ENCODE measurements around the gene KSR2. TPM values are rescaled to one million over a fixed set of nuclear protein-coding genes. Genes with fewer than 3 reads are reported as not detected.

KSR2 gene
- total RNA-seq, 1 experiment from 2014 or later = not detected

- intact Hi-C loops (cut with micrococcal nuclease; ENCODE audit: unreplicated experiment) = no loop called here
- H3K27me3 ChIP-seq (replicated peaks; ENCODE audit: insufficient read depth, low read depth, low read length, poor library complexity) = no peaks in the 10 kb centered on the region
- H3K9me3 ChIP-seq (ENCODE audit: low read depth, low read length, poor library complexity, severe bottlenecking) = no peaks in the 10 kb centered on the region
- no peak for DNase-seq (ENCODE audit: low spot score)
- ChIA-PET CTCF (no interaction called here), POLR2A (ENCODE audit: low non-redundant PET) (no interaction called here)
- BruUV-seq (replicated peaks) = no TSS peak
- no peaks in the 10 kb centered on the region for H3K36me3 ChIP-seq (ENCODE audit: insufficient read depth, low read length, poor library complexity, severe bottlenecking)
- no peak overlapping the region for H3K27ac ChIP-seq (ENCODE audit: low read depth, low read length, poor library complexity, severe bottlenecking)
- no peaks in the 10 kb centered on the region for H3K4me1 ChIP-seq (ENCODE audit: insufficient read depth, low read length, poor library complexity, severe bottlenecking)
- no peak for TF ChIP-seq CTCF (conservative IDR thresholded peaks at IDR 0.05; ENCODE audit: low read depth, low read length)
- no peak for TF ChIP-seq EZH2 (IDR thresholded peaks at IDR 0.05; ENCODE audit: borderline replicate concordance, low read depth, low read length, poor library complexity, severe bottlenecking)
- no peak overlapping the region for H3K4me3 ChIP-seq (ENCODE audit: low read depth, low read length, poor library complexity, severe bottlenecking)
These were observed 346.0 kb downstream of the KSR2 start for GRCh38 chr12:117622741-117623140.

- no peak for DNase-seq (ENCODE audit: low spot score)
- no peak for TF ChIP-seq EZH2 (IDR thresholded peaks at IDR 0.05; ENCODE audit: borderline replicate concordance, low read depth, low read length, poor library complexity, severe bottlenecking)
- TF ChIP-seq CTCF (conservative IDR thresholded peaks at IDR 0.05; ENCODE audit: low read depth, low read length) = no peak
- no peaks in the 10 kb centered on the region for H3K27me3 ChIP-seq (replicated peaks; ENCODE audit: insufficient read depth, low read depth, low read length, poor library complexity)
- POLR2A ChIA-PET (ENCODE audit: low non-redundant PET) = no interaction called here
- H3K36me3 ChIP-seq (ENCODE audit: insufficient read depth, low read length, poor library complexity, severe bottlenecking) = no peaks in the 10 kb centered on the region
- no peaks in the 10 kb centered on the region for H3K4me1 ChIP-seq (ENCODE audit: insufficient read depth, low read length, poor library complexity, severe bottlenecking)
- intact Hi-C loops (cut with micrococcal nuclease; ENCODE audit: unreplicated experiment) = no loop called here
- BruUV-seq (replicated peaks) = no TSS peak
- H3K4me3 ChIP-seq (ENCODE audit: low read depth, low read length, poor library complexity, severe bottlenecking) = no peak overlapping the region
- H3K9me3 ChIP-seq (ENCODE audit: low read depth, low read length, poor library complexity, severe bottlenecking) = no peaks in the 10 kb centered on the region
- CTCF ChIA-PET = no interaction called here
- no peak overlapping the region for H3K27ac ChIP-seq (ENCODE audit: low read depth, low read length, poor library complexity, severe bottlenecking)
These were observed 346.7 kb downstream of the KSR2 start for GRCh38 chr12:117622087-117622486.

- ChIA-PET POLR2A (ENCODE audit: low non-redundant PET) (no interaction called here), CTCF (no interaction called here)
- Histone ChIP-seq H3K27me3 (replicated peaks; ENCODE audit: insufficient read depth, low read depth, low read length, poor library complexity) (peaks cover 8% of the 10 kb centered on the region), H3K36me3 (ENCODE audit: insufficient read depth, low read length, poor library complexity, severe bottlenecking) (no peaks in the 10 kb centered on the region), H3K27ac (ENCODE audit: low read depth, low read length, poor library complexity, severe bottlenecking) (no peak overlapping the region), H3K9me3 (ENCODE audit: low read depth, low read length, poor library complexity, severe bottlenecking) (no peaks in the 10 kb centered on the region), H3K4me1 (ENCODE audit: insufficient read depth, low read length, poor library complexity, severe bottlenecking) (no peaks in the 10 kb centered on the region), H3K4me3 (ENCODE audit: low read depth, low read length, poor library complexity, severe bottlenecking) (no peak overlapping the region)
- no TSS peak for BruUV-seq (replicated peaks)
- TF ChIP-seq EZH2 (IDR thresholded peaks at IDR 0.05; ENCODE audit: borderline replicate concordance, low read depth, low read length, poor library complexity, severe bottlenecking) (no peak), CTCF (conservative IDR thresholded peaks at IDR 0.05; ENCODE audit: low read depth, low read length) (no peak)
- no peak for DNase-seq (ENCODE audit: low spot score)
- intact Hi-C loops (cut with micrococcal nuclease; ENCODE audit: unreplicated experiment) = no loop called here
These were observed 361.0 kb downstream of the KSR2 start for GRCh38 chr12:117607778-117608177.

Measured in A673 (cell line).